Mesendoderm (in vitro differentiated cells): ENCODE data around the gene CMTM1.
"Not testable (repeated sequence)": the region's sequence is repeated elsewhere in the genome, so short reads cannot be mapped to it uniquely, and the experiment has no call there.

Experiments
- DNase-seq: peaks from one replicate; pipeline ENCODE4 v3.0.0; 2013
- H2AK5ac ChIP-seq: 2 replicates; pipeline ENCODE4 v1.6.1; 2013; ENCODE audit warnings: low read length, inconsistent platforms
- H2BK120ac ChIP-seq: 2 replicates; pipeline ENCODE4 v1.6.1; 2013; ENCODE audit warnings: low read depth, mild to moderate bottlenecking, low read length, moderate library complexity, mixed read lengths
- H2BK15ac ChIP-seq: replicated peaks from 2 replicates; pipeline ENCODE4 v1.6.1; 2013; ENCODE audit warnings: low read depth, mild to moderate bottlenecking, moderate library complexity
- H2BK5ac ChIP-seq: 2 replicates; pipeline ENCODE4 v1.6.1; 2013; ENCODE audit warnings: low read length, inconsistent platforms
- H3K18ac ChIP-seq: 2 replicates; pipeline ENCODE4 v1.6.1; 2013; ENCODE audit warnings: mild to moderate bottlenecking, low read length, mixed read lengths
- H3K23ac ChIP-seq: one replicate; pipeline ENCODE4 v1.6.1; 2013; ENCODE audit warnings: low read length
- H3K27ac ChIP-seq: 2 replicates; pipeline ENCODE4 v1.5.1; 2013; ENCODE audit warnings: low read depth, mild to moderate bottlenecking, inconsistent platforms, low read length, moderate library complexity
- H3K27me3 ChIP-seq: 2 replicates; pipeline ENCODE4 v1.6.1; 2013; ENCODE audit warnings: low read length, control low read depth, mild to moderate bottlenecking, inconsistent platforms; ENCODE audit not compliant: insufficient read depth, poor library complexity
- H3K36me3 ChIP-seq: 2 replicates; pipeline ENCODE4 v1.6.1; 2013; ENCODE audit warnings: low read length, inconsistent platforms; ENCODE audit not compliant: control insufficient read depth, insufficient read depth
- H3K4ac ChIP-seq: one replicate; pipeline ENCODE4 v1.6.1; 2013; ENCODE audit warnings: low read depth, mild to moderate bottlenecking, low read length, moderate library complexity
- H3K4me1 ChIP-seq: 2 replicates; pipeline ENCODE4 v1.6.1; 2013; ENCODE audit warnings: low read depth, low read length, inconsistent platforms; ENCODE audit not compliant: control insufficient read depth
- H3K4me2 ChIP-seq: 2 replicates; pipeline ENCODE4 v1.6.1; 2013; ENCODE audit warnings: low read length
- H3K4me3 ChIP-seq: 2 replicates; pipeline ENCODE4 v1.5.1; 2013; ENCODE audit warnings: mild to moderate bottlenecking, low read length
- H3K56ac ChIP-seq: one replicate; pipeline ENCODE4 v1.6.1; 2013; ENCODE audit warnings: low read length
- H3K79me1 ChIP-seq: 2 replicates; pipeline ENCODE4 v1.6.1; 2013; ENCODE audit warnings: low read length, inconsistent platforms
- H3K79me2 ChIP-seq: 2 replicates; pipeline ENCODE4 v1.6.1; 2013; ENCODE audit warnings: mild to moderate bottlenecking, low read length; ENCODE audit not compliant: control insufficient read depth, insufficient read depth
- H3K9ac ChIP-seq: 2 replicates; pipeline ENCODE4 v1.6.1; 2013; ENCODE audit warnings: low read length, inconsistent platforms
- H4K5ac ChIP-seq: one replicate; pipeline ENCODE4 v1.6.1; 2013; ENCODE audit warnings: low read length
- H4K8ac ChIP-seq: one replicate; pipeline ENCODE4 v1.6.1; 2013; ENCODE audit warnings: low read depth, mild to moderate bottlenecking, control low read depth, low read length, moderate library complexity
- WGBS: extraction: QIAGEN DNeasy Blood & Tissue Kit; methylation state at CpG from one replicate; pipeline ENCODE4 v1.1.7; 2013; ENCODE audit warnings: low lambda C conversion rate, missing lambda C conversion rate; ENCODE audit not compliant: insufficient coverage; ENCODE audit errors: extremely low coverage; 5-methylcytosine and 5-hydroxymethylcytosine counted together

Gene CMTM1

DNA sequence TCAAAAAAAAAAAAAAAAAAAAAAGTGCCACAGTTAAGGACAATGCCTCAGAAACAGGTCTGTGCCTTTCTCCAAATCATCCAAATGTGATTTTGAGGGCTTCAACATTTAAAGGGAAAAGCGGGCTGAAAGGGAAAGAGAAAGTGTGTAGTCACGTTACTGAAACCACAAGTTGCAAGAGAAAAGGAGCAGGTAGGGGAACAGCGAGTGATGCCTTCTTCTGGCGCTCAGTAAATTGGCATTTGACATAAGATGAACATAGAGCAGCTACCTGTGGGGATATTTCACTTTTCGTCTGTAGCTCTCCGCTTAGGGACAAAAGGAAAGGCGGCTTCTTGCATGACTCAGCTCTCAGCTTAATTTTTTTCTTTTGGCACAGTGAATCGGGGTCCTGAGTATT lies 24.1 kb downstream of the CMTM1 start:
- Histone ChIP-seq H3K27ac (no peak overlapping the region), H4K8ac (no peak overlapping the region), H4K5ac (no peak overlapping the region), H2BK5ac (no peak overlapping the region), H3K18ac (no peak overlapping the region), H3K36me3 (no peaks in the 10 kb centered on the region), H3K9ac (no peak overlapping the region), H3K4me2 (no peak overlapping the region), H2BK15ac (no peak overlapping the region), H3K4me1 (no peaks in the 10 kb centered on the region), H3K4me3 (no peak overlapping the region), H3K4ac (no peak overlapping the region), H2AK5ac (no peak overlapping the region), H2BK120ac (no peak overlapping the region), H3K23ac (no peak overlapping the region), H3K56ac (no peak overlapping the region), H3K27me3 (no peaks in the 10 kb centered on the region), H3K79me1 (no peaks in the 10 kb centered on the region), H3K79me2 (no peaks in the 10 kb centered on the region)
- DNase-seq = no peak
- WGBS = no CpG with 5 or more reads among the region's 8 CpGs

DNA sequence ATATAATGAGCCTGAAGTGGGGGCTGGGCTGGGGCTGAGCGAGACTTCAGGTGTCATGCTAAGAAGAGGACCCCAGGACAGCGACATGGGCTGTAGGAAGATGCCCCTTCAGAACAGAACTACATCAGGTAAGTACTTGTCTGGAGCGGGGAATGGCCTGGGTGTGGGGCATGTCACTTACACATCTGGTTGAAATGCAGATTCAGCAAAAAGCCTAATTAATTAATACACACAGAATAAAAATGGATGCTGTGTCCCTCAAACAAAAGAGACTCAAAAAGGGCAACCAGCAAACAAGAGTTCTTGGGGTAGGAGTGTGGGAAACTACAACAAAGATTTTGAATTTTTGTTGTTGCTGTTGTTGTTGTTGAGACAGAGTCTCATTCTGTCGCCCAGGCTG lies 24.8 kb downstream of the CMTM1 start:
- no CpG with 5 or more reads among the region's 4 CpGs for WGBS
- H3K27ac ChIP-seq = no peak overlapping the region
- no peak overlapping the region for H4K8ac ChIP-seq
- DNase-seq = no peak
- H2BK5ac ChIP-seq = no peak overlapping the region
- no peaks in the 10 kb centered on the region for H3K36me3 ChIP-seq
- H3K79me1 ChIP-seq = no peaks in the 10 kb centered on the region
- H4K5ac ChIP-seq = no peak overlapping the region
- no peak overlapping the region for H3K56ac ChIP-seq
- H2AK5ac ChIP-seq = no peak overlapping the region
- no peak overlapping the region for H3K9ac ChIP-seq
- H3K23ac ChIP-seq = no peak overlapping the region
- no peaks in the 10 kb centered on the region for H3K27me3 ChIP-seq
- no peak overlapping the region for H2BK120ac ChIP-seq
- H3K4ac ChIP-seq = no peak overlapping the region
- H3K4me3 ChIP-seq = no peak overlapping the region
- no peaks in the 10 kb centered on the region for H3K4me1 ChIP-seq
- H3K18ac ChIP-seq = no peak overlapping the region
- H3K79me2 ChIP-seq = no peaks in the 10 kb centered on the region
- H3K4me2 ChIP-seq = no peak overlapping the region
- no peak overlapping the region for H2BK15ac ChIP-seq

DNA sequence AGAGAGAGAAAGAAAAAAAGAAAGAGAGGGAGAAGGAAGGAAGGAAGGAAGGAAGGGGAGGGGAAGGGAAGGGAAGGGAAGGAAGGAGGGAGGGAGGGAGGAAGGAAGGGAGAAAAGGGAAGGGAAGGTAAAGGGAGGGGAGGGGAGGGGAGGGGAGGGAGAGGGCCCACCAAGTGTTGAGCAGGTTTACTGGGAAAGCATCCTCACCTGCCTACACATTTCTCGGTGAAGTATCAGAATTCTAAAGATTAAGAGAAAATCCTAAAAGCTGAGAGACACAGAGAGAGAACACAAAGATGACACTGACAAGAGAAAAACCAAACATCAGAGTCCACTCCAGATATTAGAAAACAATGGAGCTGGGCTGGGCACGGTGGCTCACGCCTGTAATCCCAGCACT lies 26.0 kb downstream of the CMTM1 start:
- no CpG with 5 or more reads among the region's 3 CpGs for WGBS
- Histone ChIP-seq H3K4ac (no peak overlapping the region), H2BK15ac (no peak overlapping the region), H4K8ac (no peak overlapping the region), H3K4me1 (no peaks in the 10 kb centered on the region), H3K4me3 (no peak overlapping the region), H4K5ac (no peak overlapping the region), H3K79me2 (no peaks in the 10 kb centered on the region), H3K27me3 (no peaks in the 10 kb centered on the region), H2BK120ac (no peak overlapping the region), H3K56ac (no peak overlapping the region), H3K4me2 (no peak overlapping the region), H2AK5ac (no peak overlapping the region), H2BK5ac (no peak overlapping the region), H3K23ac (no peak overlapping the region), H3K36me3 (no peaks in the 10 kb centered on the region), H3K18ac (no peak overlapping the region), H3K27ac (no peak overlapping the region), H3K9ac (no peak overlapping the region), H3K79me1 (no peaks in the 10 kb centered on the region)
- DNase-seq = no peak

DNA sequence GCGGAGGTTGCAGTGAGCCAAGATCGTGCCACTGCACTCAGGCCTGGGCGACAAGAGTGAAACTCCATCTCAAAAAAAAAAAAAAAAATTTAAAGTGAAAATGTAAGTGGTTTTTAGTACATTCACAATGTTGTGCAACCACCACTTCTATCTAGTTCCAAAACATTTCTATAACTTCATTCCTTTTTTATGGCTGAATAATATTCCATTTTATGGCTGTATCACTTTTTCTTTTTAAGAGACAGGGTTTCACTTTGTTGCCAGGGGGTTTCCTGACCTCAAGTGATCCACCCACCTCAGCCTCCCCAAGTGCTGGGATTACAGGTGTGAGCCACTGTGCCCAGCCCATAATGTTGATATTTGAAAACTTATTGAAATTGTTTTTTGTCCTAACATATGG lies 26.6 kb downstream of the CMTM1 start:
- Histone ChIP-seq H3K79me1 (no peaks in the 10 kb centered on the region), H2BK120ac (no peak overlapping the region), H3K27ac (no peak overlapping the region), H3K4me3 (no peak overlapping the region), H3K36me3 (no peaks in the 10 kb centered on the region), H3K4me1 (no peaks in the 10 kb centered on the region), H4K5ac (no peak overlapping the region), H2BK5ac (no peak overlapping the region), H3K23ac (no peak overlapping the region), H2BK15ac (no peak overlapping the region), H3K27me3 (no peaks in the 10 kb centered on the region), H3K79me2 (no peaks in the 10 kb centered on the region), H3K9ac (no peak overlapping the region), H2AK5ac (no peak overlapping the region), H4K8ac (no peak overlapping the region), H3K4me2 (no peak overlapping the region), H3K18ac (no peak overlapping the region), H3K4ac (no peak overlapping the region), H3K56ac (no peak overlapping the region)
- no CpG with 5 or more reads among the region's 3 CpGs for WGBS
- DNase-seq = no peak

DNA sequence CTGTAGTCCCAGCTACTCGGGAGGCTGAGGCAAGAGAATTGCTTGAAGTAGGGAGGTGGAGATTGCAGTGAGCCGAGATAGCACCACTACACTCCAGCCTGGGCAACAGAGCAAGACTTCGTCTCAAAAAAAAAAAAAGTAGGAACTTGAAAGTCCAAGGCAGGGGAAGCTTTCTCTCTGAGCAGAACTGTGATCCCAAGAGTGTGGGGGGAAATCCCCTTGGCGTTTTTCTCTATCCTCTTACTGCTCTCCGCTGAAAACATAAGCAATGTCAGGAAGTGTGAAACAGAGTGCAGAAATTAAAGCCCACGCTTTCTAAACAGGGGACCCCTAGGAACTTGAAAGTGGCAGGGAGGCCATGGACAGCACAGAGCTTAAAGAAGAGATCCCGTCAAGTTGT lies 28.5 kb downstream of the CMTM1 start:
- Histone ChIP-seq H2BK15ac (no peak overlapping the region), H3K4me3 (no peak overlapping the region), H2BK5ac (no peak overlapping the region), H4K8ac (no peak overlapping the region), H3K4me1 (no peaks in the 10 kb centered on the region), H3K4ac (no peak overlapping the region), H3K36me3 (no peaks in the 10 kb centered on the region), H3K27me3 (no peaks in the 10 kb centered on the region), H3K56ac (no peak overlapping the region), H3K79me2 (no peaks in the 10 kb centered on the region), H2BK120ac (no peak overlapping the region), H3K4me2 (no peak overlapping the region), H2AK5ac (no peak overlapping the region), H3K23ac (no peak overlapping the region), H3K18ac (no peak overlapping the region), H3K79me1 (no peaks in the 10 kb centered on the region), H3K9ac (no peak overlapping the region), H4K5ac (no peak overlapping the region), H3K27ac (no peak overlapping the region)
- no peak for DNase-seq
- no CpG with 5 or more reads among the region's 7 CpGs for WGBS

DNA sequence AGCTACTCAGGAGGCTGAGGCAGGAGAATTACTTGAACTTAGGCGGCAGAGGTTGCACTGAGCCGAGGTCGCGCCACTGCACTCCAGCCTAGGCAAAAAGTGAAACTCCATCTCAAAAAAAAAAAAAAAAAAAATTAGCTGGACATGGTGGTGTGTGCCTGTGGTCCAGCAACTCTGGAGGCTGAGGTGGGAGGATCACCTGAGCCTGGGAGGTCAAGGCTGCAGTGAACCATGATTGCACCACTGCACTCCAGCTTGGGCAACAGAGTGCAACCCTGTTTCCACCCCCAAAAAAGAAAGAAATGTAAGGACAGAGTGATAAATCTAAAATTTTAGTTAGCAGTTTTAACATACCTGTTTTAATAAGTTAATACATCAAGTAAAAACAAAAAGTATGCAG lies 30.3 kb downstream of the CMTM1 start:
- DNase-seq, H3K27ac ChIP-seq, H3K4me3 ChIP-seq, H3K79me2 ChIP-seq, H3K56ac ChIP-seq, H3K4me2 ChIP-seq, H3K18ac ChIP-seq, H3K36me3 ChIP-seq, H3K79me1 ChIP-seq, H3K23ac ChIP-seq, H4K8ac ChIP-seq, H2AK5ac ChIP-seq, H2BK120ac ChIP-seq, H2BK15ac ChIP-seq, H3K27me3 ChIP-seq, H3K4me1 ChIP-seq, H3K9ac ChIP-seq, H4K5ac ChIP-seq, H3K4ac ChIP-seq, H2BK5ac ChIP-seq: not testable (repeated sequence)
- WGBS = no CpG with 5 or more reads among the region's 4 CpGs
